ENCODE measurements around the gene POM121L2. TPM values are rescaled to one million over a fixed set of nuclear protein-coding genes. Genes with fewer than 3 reads are reported as not detected.

Gene POM121L2
- total and polyA plus RNA-seq, 9 of the 15 experiments (the other 6 are each of a cell fraction or from before 2014, with no cell fraction given), result 0.23 to 0.45 TPM; not detected in 7

- TF ChIP-seq, protein P1, sequence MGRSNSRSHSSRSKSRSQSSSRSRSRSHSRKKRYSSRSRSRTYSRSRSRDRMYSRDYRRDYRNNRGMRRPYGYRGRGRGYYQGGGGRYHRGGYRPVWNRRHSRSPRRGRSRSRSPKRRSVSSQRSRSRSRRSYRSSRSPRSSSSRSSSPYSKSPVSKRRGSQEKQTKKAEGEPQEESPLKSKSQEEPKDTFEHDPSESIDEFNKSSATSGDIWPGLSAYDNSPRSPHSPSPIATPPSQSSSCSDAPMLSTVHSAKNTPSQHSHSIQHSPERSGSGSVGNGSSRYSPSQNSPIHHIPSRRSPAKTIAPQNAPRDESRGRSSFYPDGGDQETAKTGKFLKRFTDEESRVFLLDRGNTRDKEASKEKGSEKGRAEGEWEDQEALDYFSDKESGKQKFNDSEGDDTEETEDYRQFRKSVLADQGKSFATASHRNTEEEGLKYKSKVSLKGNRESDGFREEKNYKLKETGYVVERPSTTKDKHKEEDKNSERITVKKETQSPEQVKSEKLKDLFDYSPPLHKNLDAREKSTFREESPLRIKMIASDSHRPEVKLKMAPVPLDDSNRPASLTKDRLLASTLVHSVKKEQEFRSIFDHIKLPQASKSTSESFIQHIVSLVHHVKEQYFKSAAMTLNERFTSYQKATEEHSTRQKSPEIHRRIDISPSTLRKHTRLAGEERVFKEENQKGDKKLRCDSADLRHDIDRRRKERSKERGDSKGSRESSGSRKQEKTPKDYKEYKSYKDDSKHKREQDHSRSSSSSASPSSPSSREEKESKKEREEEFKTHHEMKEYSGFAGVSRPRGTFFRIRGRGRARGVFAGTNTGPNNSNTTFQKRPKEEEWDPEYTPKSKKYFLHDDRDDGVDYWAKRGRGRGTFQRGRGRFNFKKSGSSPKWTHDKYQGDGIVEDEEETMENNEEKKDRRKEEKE (IDR thresholded peaks at IDR 0.05; ENCODE audit: borderline replicate concordance in 1 of 2, control insufficient read depth in 1 of 2, low read depth in 2 of 2, low read length in 1 of 2), result peak in 1 of 2 experiments; percentile 63; a peak in 2 of 4 replicates
- TF ChIP-seq ZNF75A (CRISPR knock-in tag; IDR thresholded peaks at IDR 0.05) (no peak), CUX1 (CRISPR knock-in tag; IDR thresholded peaks at IDR 0.05) (no peak), PHF21A (IDR thresholded peaks at IDR 0.05; ENCODE audit: borderline replicate concordance, low read depth) (no peak), TEAD4 (IDR thresholded peaks at IDR 0.05; ENCODE audit: low read length) (peak; percentile 88), TEAD4 (CRISPR knock-in tag; IDR thresholded peaks at IDR 0.05; ENCODE audit: borderline replicate concordance) (peak; percentile 86; the same call in 1 of the 2 replicates), DIDO1 (tag; IDR thresholded peaks at IDR 0.05; ENCODE audit: low read depth) (no peak; the same call in 1 of the 2 replicates), SAFB (IDR thresholded peaks at IDR 0.05; ENCODE audit: borderline replicate concordance, low read depth, low read length) (no peak), PTBP1 (IDR thresholded peaks at IDR 0.05; ENCODE audit: low read depth, low read length) (no peak), THRAP3 (IDR thresholded peaks at IDR 0.05; ENCODE audit: borderline replicate concordance) (no peak; the same call in 1 of the 2 replicates), CC2D1A (IDR thresholded peaks at IDR 0.05) (no peak)
- TF ChIP-seq, protein P2, sequence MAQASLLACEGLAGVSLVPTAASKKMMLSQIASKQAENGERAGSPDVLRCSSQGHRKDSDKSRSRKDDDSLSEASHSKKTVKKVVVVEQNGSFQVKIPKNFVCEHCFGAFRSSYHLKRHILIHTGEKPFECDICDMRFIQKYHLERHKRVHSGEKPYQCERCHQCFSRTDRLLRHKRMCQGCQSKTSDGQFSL (CRISPR knock-in tag; IDR thresholded peaks at IDR 0.05), result no peak
- TF ChIP-seq, protein P2 (tag; IDR thresholded peaks at IDR 0.05), result no peak
- TF ChIP-seq, protein P3, sequence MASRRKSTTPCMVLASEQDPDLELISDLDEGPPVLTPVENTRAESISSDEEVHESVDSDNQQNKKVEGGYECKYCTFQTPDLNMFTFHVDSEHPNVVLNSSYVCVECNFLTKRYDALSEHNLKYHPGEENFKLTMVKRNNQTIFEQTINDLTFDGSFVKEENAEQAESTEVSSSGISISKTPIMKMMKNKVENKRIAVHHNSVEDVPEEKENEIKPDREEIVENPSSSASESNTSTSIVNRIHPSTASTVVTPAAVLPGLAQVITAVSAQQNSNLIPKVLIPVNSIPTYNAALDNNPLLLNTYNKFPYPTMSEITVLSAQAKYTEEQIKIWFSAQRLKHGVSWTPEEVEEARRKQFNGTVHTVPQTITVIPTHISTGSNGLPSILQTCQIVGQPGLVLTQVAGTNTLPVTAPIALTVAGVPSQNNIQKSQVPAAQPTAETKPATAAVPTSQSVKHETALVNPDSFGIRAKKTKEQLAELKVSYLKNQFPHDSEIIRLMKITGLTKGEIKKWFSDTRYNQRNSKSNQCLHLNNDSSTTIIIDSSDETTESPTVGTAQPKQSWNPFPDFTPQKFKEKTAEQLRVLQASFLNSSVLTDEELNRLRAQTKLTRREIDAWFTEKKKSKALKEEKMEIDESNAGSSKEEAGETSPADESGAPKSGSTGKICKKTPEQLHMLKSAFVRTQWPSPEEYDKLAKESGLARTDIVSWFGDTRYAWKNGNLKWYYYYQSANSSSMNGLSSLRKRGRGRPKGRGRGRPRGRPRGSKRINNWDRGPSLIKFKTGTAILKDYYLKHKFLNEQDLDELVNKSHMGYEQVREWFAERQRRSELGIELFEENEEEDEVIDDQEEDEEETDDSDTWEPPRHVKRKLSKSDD (conservative IDR thresholded peaks at IDR 0.05; ENCODE audit: low read length), result no peak
These were observed 14.0 kb downstream of the POM121L2 start (continued) for GRCh38 chr6:27297857-27298730.
